Glutamatergic neuron (in vitro differentiated cells): Measurements from ENCODE around the gene VPS37C. TPM values are rescaled to one million over a fixed set of nuclear protein-coding genes. Genes with fewer than 3 reads are reported as not detected.

Experiments
- DNase-seq: peaks from one replicate; pipeline ENCODE4 v3.0.0; 2022
- H3K27ac Mint-ChIP-seq: one replicate; pipeline ENCODE4 v1.8.0; 2020; ENCODE audit warnings: mild to moderate bottlenecking, mixed read lengths, inconsistent platforms; ENCODE audit not compliant: unreplicated experiment
- H3K27me3 Mint-ChIP-seq: one replicate; pipeline ENCODE4 v1.8.0; 2020; ENCODE audit warnings: mild to moderate bottlenecking, moderate library complexity, mixed read lengths, inconsistent platforms; ENCODE audit not compliant: unreplicated experiment
- H3K36me3 Mint-ChIP-seq: one replicate; pipeline ENCODE4 v1.8.0; 2020; ENCODE audit warnings: mild to moderate bottlenecking, mixed read lengths, inconsistent platforms; ENCODE audit not compliant: unreplicated experiment
- H3K4me1 Mint-ChIP-seq: one replicate; pipeline ENCODE4 v1.8.0; 2020; ENCODE audit warnings: mild to moderate bottlenecking, low read depth, mixed read lengths, inconsistent platforms; ENCODE audit not compliant: unreplicated experiment
- H3K4me3 Mint-ChIP-seq: one replicate; pipeline ENCODE4 v1.8.0; 2020; ENCODE audit warnings: mild to moderate bottlenecking, mixed read lengths, inconsistent platforms; ENCODE audit not compliant: unreplicated experiment
- H3K9me3 Mint-ChIP-seq: one replicate; pipeline ENCODE4 v1.8.0; 2020; ENCODE audit warnings: mild to moderate bottlenecking, moderate library complexity, mixed read lengths, inconsistent platforms; ENCODE audit not compliant: unreplicated experiment
- total RNA-seq: library from RNA; stranded (reverse); fragmentation: NEBNext Ultra II Directional; extraction: Animal tissue kit (Norgen Biotek cat#: 25700); gene quantifications from one replicate; pipeline ENCODE4 v1.2.1, GENCODE V29; 2021; ENCODE audit not compliant: unreplicated experiment
- TF ChIP-seq, protein P1 (sequence below): fragments of 200-600 bp; sonication (generic); IDR thresholded peaks from one replicate; pipeline ENCODE4 v1.5.0; 2021; ENCODE audit not compliant: partially characterized antibody, unreplicated experiment

Gene VPS37C
- total RNA-seq, 1 donor from 2014 or later: 27.1 TPM

- peaks cover 2% of the 10 kb centered on the region for H3K27me3 Mint-ChIP-seq
- H3K27ac Mint-ChIP-seq: peak overlapping the region; percentile 30
- TF ChIP-seq, protein P1, sequence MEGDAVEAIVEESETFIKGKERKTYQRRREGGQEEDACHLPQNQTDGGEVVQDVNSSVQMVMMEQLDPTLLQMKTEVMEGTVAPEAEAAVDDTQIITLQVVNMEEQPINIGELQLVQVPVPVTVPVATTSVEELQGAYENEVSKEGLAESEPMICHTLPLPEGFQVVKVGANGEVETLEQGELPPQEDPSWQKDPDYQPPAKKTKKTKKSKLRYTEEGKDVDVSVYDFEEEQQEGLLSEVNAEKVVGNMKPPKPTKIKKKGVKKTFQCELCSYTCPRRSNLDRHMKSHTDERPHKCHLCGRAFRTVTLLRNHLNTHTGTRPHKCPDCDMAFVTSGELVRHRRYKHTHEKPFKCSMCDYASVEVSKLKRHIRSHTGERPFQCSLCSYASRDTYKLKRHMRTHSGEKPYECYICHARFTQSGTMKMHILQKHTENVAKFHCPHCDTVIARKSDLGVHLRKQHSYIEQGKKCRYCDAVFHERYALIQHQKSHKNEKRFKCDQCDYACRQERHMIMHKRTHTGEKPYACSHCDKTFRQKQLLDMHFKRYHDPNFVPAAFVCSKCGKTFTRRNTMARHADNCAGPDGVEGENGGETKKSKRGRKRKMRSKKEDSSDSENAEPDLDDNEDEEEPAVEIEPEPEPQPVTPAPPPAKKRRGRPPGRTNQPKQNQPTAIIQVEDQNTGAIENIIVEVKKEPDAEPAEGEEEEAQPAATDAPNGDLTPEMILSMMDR: no peak
- H3K9me3 Mint-ChIP-seq: peaks cover 3% of the 10 kb centered on the region
- peaks cover 5% of the 10 kb centered on the region for H3K4me1 Mint-ChIP-seq
- no peak for DNase-seq
- peaks cover 8% of the 10 kb centered on the region for H3K36me3 Mint-ChIP-seq
- H3K4me3 Mint-ChIP-seq: no peak overlapping the region
Observed at GRCh38 chr11:61089806-61090491, 71.3 kb downstream of the VPS37C start.

- Mint-ChIP-seq H3K9me3 (no peaks in the 10 kb centered on the region), H3K27me3 (peaks cover 2% of the 10 kb centered on the region), H3K27ac (no peak overlapping the region), H3K36me3 (no peaks in the 10 kb centered on the region), H3K4me1 (peaks cover 5% of the 10 kb centered on the region), H3K4me3 (no peak overlapping the region)
- DNase-seq: no peak
- TF ChIP-seq, protein P1: no peak
Observed at GRCh38 chr11:61087426-61088119, 73.7 kb downstream of the VPS37C start.

GRCh38 chr11:61083601-61084147, 77.6 kb downstream of the VPS37C start:
- no peak for DNase-seq
- Mint-ChIP-seq H3K27ac (no peak overlapping the region), H3K4me3 (no peak overlapping the region), H3K36me3 (no peaks in the 10 kb centered on the region), H3K4me1 (no peaks in the 10 kb centered on the region), H3K9me3 (peaks cover 2% of the 10 kb centered on the region), H3K27me3 (peaks cover 5% of the 10 kb centered on the region)
- TF ChIP-seq, protein P1: no peak

DNA sequence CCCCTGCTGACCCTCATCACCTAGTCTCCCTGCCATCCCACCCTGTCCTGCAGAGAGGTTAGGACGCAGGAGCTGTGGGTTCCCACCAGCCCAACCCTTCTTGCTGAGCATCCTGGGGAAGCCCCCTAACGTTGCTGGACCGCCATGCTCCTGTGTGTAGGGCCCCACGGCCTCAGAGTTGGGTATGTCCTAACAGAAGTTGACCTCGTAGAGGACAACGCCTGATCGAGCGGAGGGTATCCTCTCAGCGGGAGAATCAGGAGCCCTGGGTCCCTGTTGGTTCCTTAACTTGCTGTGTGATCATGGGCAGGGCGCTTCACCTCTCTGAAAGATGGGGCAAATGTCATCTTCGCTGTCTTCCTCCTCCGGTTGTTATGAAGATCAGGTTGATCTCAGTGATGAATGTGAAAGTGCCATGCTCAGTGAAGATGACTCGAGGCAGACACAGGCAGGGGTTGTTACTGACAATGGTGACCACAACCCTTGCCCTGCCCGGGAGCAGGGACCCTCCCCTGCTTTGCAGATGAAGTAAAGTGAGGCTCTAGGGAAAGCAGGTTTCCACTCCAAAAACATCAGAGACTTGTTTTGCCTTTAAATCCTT, 78.2 kb downstream of the VPS37C start:
- Mint-ChIP-seq H3K4me3 (no peak overlapping the region), H3K27ac (no peak overlapping the region), H3K4me1 (no peaks in the 10 kb centered on the region), H3K36me3 (no peaks in the 10 kb centered on the region), H3K9me3 (peaks cover 2% of the 10 kb centered on the region), H3K27me3 (peaks cover 5% of the 10 kb centered on the region)
- no peak for DNase-seq
- TF ChIP-seq, protein P1: no peak
